ENCODE data around the gene AMER3.

GRCh38 chr2:130756874-130757668 lies 1.7 kb downstream of the AMER3 start:
- TF ChIP-seq MXI1 (conservative IDR thresholded peaks at IDR 0.05; ENCODE audit: poor library complexity, severe bottlenecking), result no peak
- no peak for TF ChIP-seq CTCF (IDR thresholded peaks at IDR 0.05; ENCODE audit: poor library complexity, severe bottlenecking)
- no peak for TF ChIP-seq RAD21 (conservative IDR thresholded peaks at IDR 0.05)
- no peak for TF ChIP-seq EZH2 (IDR thresholded peaks at IDR 0.05; ENCODE audit: borderline replicate concordance, insufficient read depth, low read length, poor library complexity, severe bottlenecking)

Data from neural cell (in vitro differentiated cells).